Measurements from ENCODE around the gene PARVG.

DNA sequence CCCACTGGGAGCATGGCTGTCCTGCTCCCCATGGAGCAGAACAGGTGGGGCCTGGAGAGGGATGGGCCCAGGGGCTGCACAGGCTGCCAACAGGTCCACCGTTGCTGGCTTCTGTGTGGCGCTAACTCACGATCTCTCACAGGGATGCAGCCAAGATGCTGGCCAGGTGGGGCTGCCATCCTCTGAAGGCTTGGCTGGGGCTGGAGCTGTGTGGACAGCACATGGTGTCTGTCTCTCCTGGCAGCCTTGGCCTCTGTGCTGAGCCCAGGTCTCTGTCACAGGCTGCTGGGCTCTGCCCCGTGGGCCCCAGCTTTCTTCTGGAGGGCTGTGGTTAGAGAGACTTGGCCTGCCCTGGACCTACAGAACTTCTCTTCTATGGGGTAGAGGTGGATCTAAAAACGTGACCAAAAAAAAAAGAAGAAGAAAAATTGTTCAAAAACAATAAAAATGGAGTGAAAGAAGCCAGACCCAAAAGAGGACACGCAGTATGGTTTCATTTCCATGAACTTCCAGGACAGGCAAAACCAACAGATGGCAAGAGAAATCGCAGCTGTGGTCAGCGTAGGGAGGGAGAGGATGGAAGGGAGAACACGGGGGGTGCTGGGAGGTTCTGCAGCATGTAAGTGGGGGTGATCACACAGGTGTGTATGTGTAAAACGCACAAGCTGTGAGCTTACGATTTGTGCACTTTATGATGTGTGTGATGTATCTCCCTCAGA, 12.2 kb downstream of the PARVG start:
- TF ChIP-seq, protein P1, sequence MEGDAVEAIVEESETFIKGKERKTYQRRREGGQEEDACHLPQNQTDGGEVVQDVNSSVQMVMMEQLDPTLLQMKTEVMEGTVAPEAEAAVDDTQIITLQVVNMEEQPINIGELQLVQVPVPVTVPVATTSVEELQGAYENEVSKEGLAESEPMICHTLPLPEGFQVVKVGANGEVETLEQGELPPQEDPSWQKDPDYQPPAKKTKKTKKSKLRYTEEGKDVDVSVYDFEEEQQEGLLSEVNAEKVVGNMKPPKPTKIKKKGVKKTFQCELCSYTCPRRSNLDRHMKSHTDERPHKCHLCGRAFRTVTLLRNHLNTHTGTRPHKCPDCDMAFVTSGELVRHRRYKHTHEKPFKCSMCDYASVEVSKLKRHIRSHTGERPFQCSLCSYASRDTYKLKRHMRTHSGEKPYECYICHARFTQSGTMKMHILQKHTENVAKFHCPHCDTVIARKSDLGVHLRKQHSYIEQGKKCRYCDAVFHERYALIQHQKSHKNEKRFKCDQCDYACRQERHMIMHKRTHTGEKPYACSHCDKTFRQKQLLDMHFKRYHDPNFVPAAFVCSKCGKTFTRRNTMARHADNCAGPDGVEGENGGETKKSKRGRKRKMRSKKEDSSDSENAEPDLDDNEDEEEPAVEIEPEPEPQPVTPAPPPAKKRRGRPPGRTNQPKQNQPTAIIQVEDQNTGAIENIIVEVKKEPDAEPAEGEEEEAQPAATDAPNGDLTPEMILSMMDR (conservative IDR thresholded peaks at IDR 0.05 in 1 of 2, IDR thresholded peaks at IDR 0.05 in 1 of 2; ENCODE audit: extremely low read depth in 1 of 2, insufficient read depth in 1 of 2, low read depth in 1 of 2, low read length in 2 of 2), result no peak
- TF ChIP-seq EZH2 (IDR thresholded peaks at IDR 0.05; ENCODE audit: borderline replicate concordance, low read length), result no peak

All from mammary epithelial cell (primary cell).